ENCODE results near the gene TEKT5.

DNA sequence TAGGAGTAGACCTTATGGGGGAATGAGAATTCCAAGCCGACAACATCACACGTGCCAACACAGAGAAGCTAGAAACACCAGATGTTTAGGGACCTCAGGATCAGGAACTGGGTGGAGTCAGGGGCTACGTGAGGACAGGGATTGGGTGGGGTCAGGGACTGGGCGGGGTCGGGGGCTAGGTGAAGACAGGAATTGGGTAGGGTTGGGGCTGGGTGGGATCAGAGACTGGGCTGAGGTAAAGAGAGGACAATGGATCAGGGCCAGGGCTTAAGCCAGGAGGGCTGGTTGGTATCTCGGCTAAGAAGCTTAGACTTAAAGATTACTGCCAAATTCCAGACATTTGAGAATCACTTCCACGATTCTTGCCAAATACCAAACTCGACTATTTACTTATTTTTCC, 11.6 kb downstream of the TEKT5 start:
- TF ChIP-seq, protein P1, sequence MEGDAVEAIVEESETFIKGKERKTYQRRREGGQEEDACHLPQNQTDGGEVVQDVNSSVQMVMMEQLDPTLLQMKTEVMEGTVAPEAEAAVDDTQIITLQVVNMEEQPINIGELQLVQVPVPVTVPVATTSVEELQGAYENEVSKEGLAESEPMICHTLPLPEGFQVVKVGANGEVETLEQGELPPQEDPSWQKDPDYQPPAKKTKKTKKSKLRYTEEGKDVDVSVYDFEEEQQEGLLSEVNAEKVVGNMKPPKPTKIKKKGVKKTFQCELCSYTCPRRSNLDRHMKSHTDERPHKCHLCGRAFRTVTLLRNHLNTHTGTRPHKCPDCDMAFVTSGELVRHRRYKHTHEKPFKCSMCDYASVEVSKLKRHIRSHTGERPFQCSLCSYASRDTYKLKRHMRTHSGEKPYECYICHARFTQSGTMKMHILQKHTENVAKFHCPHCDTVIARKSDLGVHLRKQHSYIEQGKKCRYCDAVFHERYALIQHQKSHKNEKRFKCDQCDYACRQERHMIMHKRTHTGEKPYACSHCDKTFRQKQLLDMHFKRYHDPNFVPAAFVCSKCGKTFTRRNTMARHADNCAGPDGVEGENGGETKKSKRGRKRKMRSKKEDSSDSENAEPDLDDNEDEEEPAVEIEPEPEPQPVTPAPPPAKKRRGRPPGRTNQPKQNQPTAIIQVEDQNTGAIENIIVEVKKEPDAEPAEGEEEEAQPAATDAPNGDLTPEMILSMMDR (IDR thresholded peaks at IDR 0.05), result no peak
- TF ChIP-seq POLR2A (IDR thresholded peaks at IDR 0.05), result no peak

Data from right lobe of liver (tissue), 4 donors.